Esophagus mucosa (tissue), 1 donor: ENCODE results near the gene SLC25A42. TPM values are rescaled to one million over a fixed set of nuclear protein-coding genes. Genes with fewer than 3 reads are reported as not detected.

Experiments
- total RNA-seq: library from RNA; stranded (reverse); gene quantifications from one replicate; pipeline ENCODE4 v1.2.4, GENCODE V29; 2023
- donor health status: DM: yes; HTN: yes; CAD: no.

Gene SLC25A42
- total RNA-seq, 1 donor from 2014 or later = 2.5 TPM

Other genes with a start within 250 kb of the SLC25A42 start
- 38.4 TPM for gene UPF1, start 232.0 kb upstream of the SLC25A42 start, total RNA-seq
- gene CERS1, start 167.8 kb upstream of the SLC25A42 start, total RNA-seq = not detected
- gene COPE, start 144.6 kb upstream of the SLC25A42 start, total RNA-seq = 177 TPM
- 56.0 TPM for gene DDX49, start 144.3 kb upstream of the SLC25A42 start, total RNA-seq
- gene HOMER3, start 122.8 kb upstream of the SLC25A42 start, total RNA-seq = 14.1 TPM
- gene SUGP2, start 30.5 kb upstream of the SLC25A42 start, total RNA-seq = 26.1 TPM
- gene ARMC6, start 30.4 kb upstream of the SLC25A42 start, total RNA-seq = 19.8 TPM
- 18.7 TPM for gene TMEM161A, start 74.5 kb downstream of the SLC25A42 start, total RNA-seq
- gene MEF2B, start 106.3 kb downstream of the SLC25A42 start, total RNA-seq = 1.4 TPM
- 18.4 TPM for gene BORCS8, start 128.2 kb downstream of the SLC25A42 start, total RNA-seq
- 72.9 TPM for gene RFXANK, start 128.3 kb downstream of the SLC25A42 start, total RNA-seq
- gene NR2C2AP, start 139.4 kb downstream of the SLC25A42 start, total RNA-seq = 14.8 TPM
- not detected for gene NCAN, start 148.0 kb downstream of the SLC25A42 start, total RNA-seq
- not detected for gene TM6SF2, start 209.3 kb downstream of the SLC25A42 start, total RNA-seq